ENCODE results near the gene KCNF1.

The KCNF1 gene

GRCh38 chr2:10924441-10924840 is 12.7 kb downstream of the KCNF1 start (continued):
- TF ChIP-seq PATZ1 (CRISPR knock-in tag; IDR thresholded peaks at IDR 0.05; ENCODE audit: borderline replicate concordance), result no peak

- no peak for TF ChIP-seq ZC3H10 (CRISPR knock-in tag; IDR thresholded peaks at IDR 0.05)
- TF ChIP-seq TOX (CRISPR knock-in tag; IDR thresholded peaks at IDR 0.05; ENCODE audit: borderline replicate concordance), result no peak
- TF ChIP-seq PATZ1 (CRISPR knock-in tag; IDR thresholded peaks at IDR 0.05; ENCODE audit: borderline replicate concordance), result no peak
- no peak for TF ChIP-seq OSR1 (CRISPR knock-in tag; IDR thresholded peaks at IDR 0.05)
- TF ChIP-seq ZNF8 (CRISPR knock-in tag; IDR thresholded peaks at IDR 0.05), result no peak
- TF ChIP-seq ESRRG (CRISPR knock-in tag; IDR thresholded peaks at IDR 0.05), result no peak
- no peak for ATAC-seq
These were observed 13.1 kb downstream of the KCNF1 start for GRCh38 chr2:10924859-10925258.

- TF ChIP-seq TCF4 (CRISPR knock-in tag; IDR thresholded peaks at IDR 0.05; ENCODE audit: borderline replicate concordance) (no peak), ZNF8 (CRISPR knock-in tag; IDR thresholded peaks at IDR 0.05) (no peak), ARNTL (CRISPR knock-in tag; IDR thresholded peaks at IDR 0.05; ENCODE audit: borderline replicate concordance, low read depth) (no peak), CSDC2 (CRISPR knock-in tag; IDR thresholded peaks at IDR 0.05) (no peak), OSR1 (CRISPR knock-in tag; IDR thresholded peaks at IDR 0.05) (no peak), ZFP3 (CRISPR knock-in tag; IDR thresholded peaks at IDR 0.05) (no peak), TOX (CRISPR knock-in tag; IDR thresholded peaks at IDR 0.05; ENCODE audit: borderline replicate concordance) (no peak), PATZ1 (CRISPR knock-in tag; IDR thresholded peaks at IDR 0.05; ENCODE audit: borderline replicate concordance) (no peak), CREB5 (CRISPR knock-in tag; IDR thresholded peaks at IDR 0.05; ENCODE audit: low read depth) (no peak), ISL1 (CRISPR knock-in tag; IDR thresholded peaks at IDR 0.05) (no peak), BACH2 (CRISPR knock-in tag; IDR thresholded peaks at IDR 0.05; ENCODE audit: borderline replicate concordance) (no peak), POU6F1 (CRISPR knock-in tag; IDR thresholded peaks at IDR 0.05; ENCODE audit: borderline replicate concordance, low read depth) (no peak), TSHZ2 (CRISPR knock-in tag; IDR thresholded peaks at IDR 0.05) (no peak), ZFP30 (CRISPR knock-in tag; IDR thresholded peaks at IDR 0.05) (no peak), SNAI2 (CRISPR knock-in tag; IDR thresholded peaks at IDR 0.05) (no peak), ZNF70 (CRISPR knock-in tag; IDR thresholded peaks at IDR 0.05) (no peak), PPARA (CRISPR knock-in tag; IDR thresholded peaks at IDR 0.05; ENCODE audit: borderline replicate concordance) (no peak), RARB (CRISPR knock-in tag; IDR thresholded peaks at IDR 0.05) (no peak)
- peak; percentile 48; the same call in 2 of the 3 replicates for ATAC-seq
These were observed 14.6 kb downstream of the KCNF1 start for GRCh38 chr2:10926191-10926820.

Data from SK-N-SH treated with all-trans-retinoic acid at 6 μM for 48 hours (cell line).